Lung microvascular endothelial cell (primary cell): ENCODE results near the gene TBC1D4. TPM values are rescaled to one million over a fixed set of nuclear protein-coding genes. Genes with fewer than 3 reads are reported as not detected.

Experiments used
- DNase-seq, 2 donors: peaks; one replicate each; pipeline versions ENCODE4 v3.0.0 to v3.0.0-alpha.2; 2010; ENCODE audit warnings: low read depth in 2 of 2
- total RNA-seq: library from RNA; depleted of rRNA; stranded (reverse); fragments of >200 nt; gene quantifications from 2 replicates; pipeline ENCODE4 v1.2.1, GENCODE V29; 2014

The TBC1D4 gene
- 36.6 and 60.5 TPM in 2 replicates for total RNA-seq

- DNase-seq, result peak; percentile 75 to 89
Measured at GRCh38 chr13:75482070-75482819, at the start of gene TBC1D4. TSS of gene TBC1D4 (minus strand) at chr13:75482169. CDS start at chr13:75481767, 402 bp downstream.

GRCh38 chr13:75530549-75530961 is 48.6 kb upstream of the TBC1D4 start:
- DNase-seq, result no peak

GRCh38 chr13:75521956-75522355 is 40.0 kb upstream of the TBC1D4 start:
- DNase-seq, result no peak

- no peak for DNase-seq
Measured at GRCh38 chr13:75518439-75519088, 36.6 kb upstream of the TBC1D4 start.

- peak in 1 of 2 donors; percentile 42 for DNase-seq
Measured at GRCh38 chr13:75514080-75514995, 32.4 kb upstream of the TBC1D4 start.

GRCh38 chr13:75513271-75513670 is 31.3 kb upstream of the TBC1D4 start:
- DNase-seq, result no peak

- DNase-seq, result no peak
Measured at GRCh38 chr13:75512253-75512652, 30.3 kb upstream of the TBC1D4 start.

GRCh38 chr13:75511051-75511625 is 29.2 kb upstream of the TBC1D4 start:
- no peak for DNase-seq

GRCh38 chr13:75508002-75508548 is 26.1 kb upstream of the TBC1D4 start:
- DNase-seq, result no peak

GRCh38 chr13:75507027-75508001 is 25.3 kb upstream of the TBC1D4 start:
- DNase-seq, result no peak

- DNase-seq, result no peak
Measured at GRCh38 chr13:75506018-75506417, 24.0 kb upstream of the TBC1D4 start.

GRCh38 chr13:75505327-75505726 is 23.4 kb upstream of the TBC1D4 start:
- DNase-seq, result no peak

GRCh38 chr13:75495938-75496337 is 14.0 kb upstream of the TBC1D4 start:
- no peak for DNase-seq

GRCh38 chr13:75494491-75494890 is 12.5 kb upstream of the TBC1D4 start:
- DNase-seq, result no peak

GRCh38 chr13:75493156-75493555 is 11.2 kb upstream of the TBC1D4 start:
- no peak for DNase-seq

- DNase-seq, result no peak
Measured at GRCh38 chr13:75492389-75492788, 10.4 kb upstream of the TBC1D4 start.

GRCh38 chr13:75491376-75491775 is 9.4 kb upstream of the TBC1D4 start:
- no peak for DNase-seq

- peak in 1 of 2 donors; percentile 4 for DNase-seq
Measured at GRCh38 chr13:75489502-75490263, 7.7 kb upstream of the TBC1D4 start.
